Putamen (tissue), 1 donor: ENCODE data around the gene SLC22A5.
"Not testable (repeated sequence)": the region's sequence is repeated elsewhere in the genome, so short reads cannot be mapped to it uniquely, and the experiment has no call there.

Source experiments
- DNase-seq: peaks from one replicate; pipeline ENCODE4 v3.0.0-alpha.2; 2016; ENCODE audit warnings: low spot score

The SLC22A5 gene

GRCh38 chr5:132413567-132413966, 44.1 kb downstream of the SLC22A5 start:
- no peak for DNase-seq

GRCh38 chr5:132414634-132415378, 45.3 kb downstream of the SLC22A5 start:
- no peak for DNase-seq

- DNase-seq = not testable (repeated sequence)
Observed at GRCh38 chr5:132415516-132415915, 46.0 kb downstream of the SLC22A5 start.

GRCh38 chr5:132416306-132417009, 46.9 kb downstream of the SLC22A5 start:
- no peak for DNase-seq

DNA sequence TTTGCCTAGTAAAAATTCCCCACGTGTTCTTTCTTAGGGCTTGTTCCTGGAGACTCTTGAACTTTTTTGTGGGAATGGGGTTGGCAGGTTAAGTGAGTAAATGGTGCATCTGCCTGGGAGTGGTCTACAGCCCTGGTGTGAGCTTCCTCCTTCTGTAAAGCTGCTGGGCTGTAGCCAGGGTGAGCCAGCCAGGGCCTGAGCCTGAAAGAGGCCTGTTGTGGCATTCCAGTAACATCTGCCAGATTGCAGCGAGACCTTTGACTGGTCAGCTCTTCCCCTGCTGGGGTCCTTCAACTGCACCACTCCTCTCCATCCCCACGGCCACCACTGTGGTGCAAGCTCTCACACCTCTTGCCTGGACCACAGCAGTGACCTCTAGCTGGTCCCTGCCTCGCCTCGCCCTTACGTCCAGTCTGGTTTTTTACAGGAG, 47.5 kb downstream of the SLC22A5 start:
- no peak for DNase-seq

- no peak for DNase-seq
Observed at GRCh38 chr5:132417461-132417860, 48.0 kb downstream of the SLC22A5 start.

DNA sequence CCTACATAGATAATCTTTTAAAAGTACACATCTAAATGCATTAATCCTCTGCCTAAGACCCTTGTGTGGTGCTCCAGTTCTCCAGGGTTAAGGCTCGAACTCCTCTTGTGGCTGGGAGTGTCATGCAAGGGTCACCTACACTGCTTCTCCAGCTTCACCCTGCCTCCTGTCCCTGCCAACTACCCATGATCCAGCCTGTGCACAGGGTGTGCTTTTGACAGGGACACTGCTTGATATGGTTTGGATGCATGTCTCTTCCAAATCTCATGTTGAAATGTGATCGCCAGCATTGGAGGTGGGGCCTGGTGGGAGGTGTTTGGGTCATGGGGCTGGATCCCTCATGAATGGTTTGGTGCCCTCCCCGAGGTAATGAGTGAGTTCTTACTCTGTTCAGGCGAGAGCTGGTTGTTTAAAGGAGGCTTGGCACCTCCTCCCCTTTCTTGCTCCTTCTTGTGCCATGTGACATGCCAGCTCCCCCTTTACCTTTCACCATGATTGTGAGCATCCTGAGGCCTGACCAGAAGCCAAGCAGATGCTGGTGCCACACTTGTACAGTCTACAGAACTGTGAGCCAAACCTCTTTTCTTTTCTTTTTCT, 48.5 kb downstream of the SLC22A5 start:
- no peak for DNase-seq

GRCh38 chr5:132418881-132419280, 49.4 kb downstream of the SLC22A5 start:
- no peak for DNase-seq

DNA sequence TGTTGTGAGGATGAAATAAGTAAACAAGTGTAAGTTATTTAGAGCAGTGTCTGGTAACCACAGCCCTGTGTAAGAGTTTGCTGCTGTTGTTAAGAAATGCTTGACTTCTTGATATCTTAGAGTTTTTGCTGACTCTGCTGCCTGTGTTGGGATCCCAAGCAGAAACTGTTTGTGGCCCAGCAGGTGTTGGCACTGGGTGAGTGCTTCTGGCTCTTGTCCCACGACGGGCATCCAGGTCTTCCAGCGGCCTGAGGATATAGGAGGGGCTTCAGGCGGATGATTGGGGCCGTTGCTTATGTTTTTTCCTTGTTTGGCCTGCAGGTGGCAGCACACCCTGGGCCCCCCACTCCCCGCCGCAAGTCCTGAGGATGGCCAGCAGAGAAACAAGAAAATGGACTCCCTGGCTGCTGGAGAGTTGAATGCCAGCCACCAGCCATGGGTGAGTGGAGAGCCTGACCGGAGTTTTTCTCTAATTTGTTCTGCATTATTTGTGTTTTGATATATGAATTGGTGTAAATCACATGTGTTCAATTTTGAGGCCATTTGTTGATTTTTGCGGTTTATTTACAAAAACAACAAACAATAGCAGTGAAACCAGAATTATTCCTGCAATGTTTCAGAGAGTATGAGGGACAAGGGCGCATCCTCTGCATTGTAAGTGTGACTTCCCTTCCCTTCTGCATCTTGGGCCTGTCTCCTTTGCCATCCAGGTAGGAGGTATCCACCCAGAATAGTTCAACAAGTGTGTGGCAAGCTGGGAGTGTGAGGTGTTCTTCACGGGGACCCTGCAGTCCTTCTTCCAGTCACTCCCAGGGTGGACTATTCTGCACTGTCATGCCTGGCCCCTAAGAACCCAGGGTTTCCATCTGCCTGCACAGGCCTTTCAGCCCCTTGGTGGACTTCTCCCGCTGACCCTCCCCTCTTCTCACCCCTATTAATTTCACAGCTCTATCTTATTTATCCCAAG, 50.3 kb downstream of the SLC22A5 start:
- peak; percentile 77 for DNase-seq

GRCh38 chr5:132420706-132421272, 51.3 kb downstream of the SLC22A5 start:
- no peak for DNase-seq

DNA sequence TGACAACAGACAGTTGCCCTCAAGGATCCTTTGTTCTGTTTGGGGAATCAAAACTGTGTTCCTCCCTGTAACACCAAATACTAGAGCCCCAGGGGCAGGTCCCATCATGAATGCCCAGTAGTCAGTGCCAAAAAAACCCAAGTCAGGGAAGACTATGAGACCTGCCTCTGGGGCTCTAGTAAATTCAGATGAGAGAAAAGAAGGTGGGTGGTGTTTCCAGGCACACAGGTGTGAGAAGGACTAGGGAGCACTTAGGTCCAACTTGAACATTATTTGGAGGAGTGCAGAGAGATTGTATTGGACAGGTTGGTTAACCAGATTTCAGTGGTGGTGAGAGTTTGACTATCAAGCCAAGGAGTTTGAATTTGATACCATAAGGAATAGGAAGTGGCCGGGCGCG, 52.0 kb downstream of the SLC22A5 start:
- no peak for DNase-seq

GRCh38 chr5:132422720-132423437, 53.4 kb downstream of the SLC22A5 start:
- no peak for DNase-seq

GRCh38 chr5:132423438-132423898, 54.0 kb downstream of the SLC22A5 start:
- no peak for DNase-seq

GRCh38 chr5:132424167-132424880, 54.8 kb downstream of the SLC22A5 start:
- DNase-seq = no peak

DNA sequence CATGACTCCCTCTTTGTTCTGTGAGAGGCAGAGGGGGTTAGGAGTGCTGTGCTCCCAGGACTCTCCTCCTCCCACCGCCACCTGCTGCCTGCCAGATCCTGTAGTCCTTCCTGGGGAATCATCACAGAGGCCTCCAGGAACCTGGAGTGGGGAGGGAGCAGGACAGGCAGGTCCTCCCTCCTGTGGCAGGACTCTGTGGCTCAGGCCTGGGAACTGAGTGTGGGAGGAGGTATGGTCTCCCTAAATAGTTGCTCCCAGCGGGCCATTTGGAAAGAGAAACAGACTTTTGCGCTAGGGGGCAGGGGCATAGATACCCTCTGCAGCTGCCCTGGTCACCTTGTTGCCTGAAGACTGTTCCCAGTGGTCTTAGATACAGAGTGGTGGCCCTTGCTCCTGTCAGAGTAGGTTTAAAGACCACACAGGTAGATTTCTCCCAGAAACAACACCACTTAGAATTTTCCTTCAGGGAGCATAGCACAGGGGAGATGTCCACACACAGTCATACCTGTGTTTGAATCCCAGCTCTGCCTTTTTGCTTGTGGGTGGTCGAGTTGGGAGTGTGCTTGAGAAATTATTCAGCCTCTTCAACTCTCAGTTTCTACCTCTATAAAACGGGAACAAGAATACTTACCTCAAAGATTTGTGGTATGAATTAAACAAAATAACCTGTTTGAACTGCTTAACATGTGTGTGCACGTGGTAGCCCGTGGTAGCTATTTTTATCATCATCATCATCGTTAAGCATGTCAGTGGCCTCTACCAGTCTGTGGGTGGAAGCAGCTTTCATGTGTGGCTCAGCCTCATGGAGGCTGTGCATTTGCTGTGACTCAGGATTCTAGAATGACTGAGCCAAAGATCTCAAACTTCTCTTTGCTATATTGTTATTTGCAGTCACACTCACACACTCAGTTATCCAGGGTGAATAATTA, 55.8 kb downstream of the SLC22A5 start:
- no peak for DNase-seq

DNA sequence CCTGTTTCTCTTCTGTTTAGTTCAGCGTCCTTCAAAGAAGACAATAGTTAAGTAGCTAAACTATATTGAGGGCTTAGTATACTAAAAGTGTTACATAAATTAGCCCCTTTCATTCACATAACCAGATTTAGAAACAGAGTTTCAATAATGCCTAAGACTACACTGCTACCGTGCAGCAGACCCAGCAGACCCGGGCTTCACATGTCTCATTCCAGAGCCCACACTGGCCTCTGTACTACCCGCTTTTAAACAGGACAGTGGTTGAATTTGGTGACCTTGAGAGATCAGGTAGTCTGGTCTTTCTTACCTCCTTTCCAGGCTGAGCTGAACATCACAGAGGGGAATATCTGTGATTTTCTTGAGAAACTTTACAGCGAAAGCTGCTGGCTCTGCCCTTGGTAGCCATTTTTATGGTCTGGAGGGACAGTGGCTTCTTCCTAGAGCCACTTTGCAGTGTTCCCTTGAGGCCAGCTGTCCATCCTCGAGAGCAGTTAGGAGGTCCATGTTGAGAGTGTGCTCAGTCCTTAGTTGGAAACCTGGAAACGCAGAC, 56.5 kb downstream of the SLC22A5 start:
- no peak for DNase-seq

GRCh38 chr5:132426525-132427138, 57.1 kb downstream of the SLC22A5 start:
- DNase-seq = no peak
